HepG2 (cell line): ENCODE measurements around the gene AAMP. TPM values are rescaled to one million over a fixed set of nuclear protein-coding genes. Genes with fewer than 3 reads are reported as not detected.

Source experiments
- ADNP ChIP-seq: sonication (generic); formaldehyde crosslinking; IDR thresholded peaks from 2 replicates; pipeline ENCODE4 v1.4.0; 2020; ENCODE audit warnings: missing genetic modification reagents
- AGO1 ChIP-seq: fragments of 200-400 bp; formaldehyde crosslinking; IDR thresholded peaks from 2 replicates; pipeline ENCODE4 v1.6.1; 2017; ENCODE audit warnings: mild to moderate bottlenecking, low read depth, low read length, moderate library complexity; ENCODE audit not compliant: poor library complexity, severe bottlenecking
- AKAP8 ChIP-seq: sonication (generic); formaldehyde crosslinking; IDR thresholded peaks from 2 replicates; pipeline ENCODE4 v1.5.1; 2020; ENCODE audit warnings: mild to moderate bottlenecking, missing genetic modification reagents
- ARNT2 ChIP-seq: sonication (generic); formaldehyde crosslinking; IDR thresholded peaks from 2 replicates; pipeline ENCODE4 v1.8.0; 2022; ENCODE audit warnings: mild to moderate bottlenecking, low read depth, missing genetic modification reagents, moderate library complexity
- ATAD3A ChIP-seq: sonication (generic); formaldehyde crosslinking; IDR thresholded peaks from 2 replicates; pipeline ENCODE4 v1.4.0; 2020; ENCODE audit warnings: missing genetic modification reagents
- CREM ChIP-seq, 2 experiments: sonication (generic) in 1 of 2; formaldehyde crosslinking in 1 of 2; IDR thresholded peaks; 2 replicates each; pipeline versions ENCODE4 v1.4.0 to v1.6.1; 2016 to 2020; ENCODE audit warnings: antibody characterized with exemption in 1 of 2, mild to moderate bottlenecking in 1 of 2, missing genetic modification reagents in 1 of 2
- MATR3 ChIP-seq: sonication (generic); formaldehyde crosslinking; IDR thresholded peaks from 2 replicates; pipeline ENCODE4 v1.4.0; 2020; ENCODE audit warnings: missing genetic modification reagents
- REXO4 ChIP-seq: sonication (generic); formaldehyde crosslinking; IDR thresholded peaks from 2 replicates; pipeline ENCODE4 v1.8.0; 2022; ENCODE audit warnings: missing genetic modification reagents, mild to moderate bottlenecking, borderline replicate concordance
- SETDB1 ChIP-seq: sonication (generic); formaldehyde crosslinking; IDR thresholded peaks from 2 replicates; pipeline ENCODE4 v1.5.1; 2020; ENCODE audit warnings: missing genetic modification reagents, mild to moderate bottlenecking, borderline replicate concordance
- SMAD9 ChIP-seq: sonication (generic); formaldehyde crosslinking; IDR thresholded peaks from 2 replicates; pipeline ENCODE4 v1.5.1; 2020; ENCODE audit warnings: mild to moderate bottlenecking, missing genetic modification reagents
- ZBTB14 ChIP-seq: sonication (generic); formaldehyde crosslinking; IDR thresholded peaks from 2 replicates; pipeline ENCODE4 v1.4.0; 2020; ENCODE audit warnings: missing genetic modification reagents
- ZBTB7A ChIP-seq: sonication (generic); formaldehyde crosslinking; IDR thresholded peaks from 2 replicates; pipeline ENCODE4 v1.8.0; 2022; ENCODE audit warnings: mild to moderate bottlenecking, missing genetic modification reagents
- ZFP41 ChIP-seq: sonication (generic); formaldehyde crosslinking; IDR thresholded peaks from 2 replicates; pipeline ENCODE4 v1.4.0; 2020; ENCODE audit warnings: mild to moderate bottlenecking, missing genetic modification reagents, borderline replicate concordance
- ZNF136 ChIP-seq: sonication (generic); formaldehyde crosslinking; IDR thresholded peaks from 2 replicates; pipeline ENCODE4 v1.8.1; 2022; ENCODE audit warnings: low read depth, mild to moderate bottlenecking, moderate library complexity, missing genetic modification reagents
- ZNF431 ChIP-seq: sonication (generic); formaldehyde crosslinking; IDR thresholded peaks from 2 replicates; pipeline ENCODE4 v1.9.0; 2022; ENCODE audit warnings: missing genetic modification reagents, low read depth, mild to moderate bottlenecking, borderline replicate concordance
- ZNF598 ChIP-seq: sonication (generic); formaldehyde crosslinking; IDR thresholded peaks from 2 replicates; pipeline ENCODE4 v1.5.1; 2020; ENCODE audit warnings: mild to moderate bottlenecking, missing genetic modification reagents, borderline replicate concordance
- ZNF629 ChIP-seq: sonication (generic); formaldehyde crosslinking; conservative IDR thresholded peaks from 2 replicates; pipeline ENCODE4 v1.5.0; 2020; ENCODE audit warnings: missing genetic modification reagents
- ZNF644 ChIP-seq: IDR thresholded peaks from 2 replicates; pipeline ENCODE4 v1.6.1; 2016; ENCODE audit warnings: low read depth
- ZNF850 ChIP-seq: sonication (generic); formaldehyde crosslinking; conservative IDR thresholded peaks from 2 replicates; pipeline ENCODE4 v1.9.0; 2021; ENCODE audit warnings: mild to moderate bottlenecking, missing genetic modification reagents
- polyA plus RNA-seq, 8 experiments: library from polyadenylated mRNA; depleted of rRNA in 3 of 8; stranded (reverse) in 7 of 8; unstranded in 1 of 8; fragments of >200 nt; fragmentation: Illumina TruSeq in 4 of 8; extraction: Trizol in 4 of 8; gene quantifications; 2 replicates each; pipeline versions ENCODE4 v1.2.1 to v1.2.3, GENCODE V29; 2011 to 2016; ENCODE audit warnings: low read depth in 4 of 8, missing spikeins in 1 of 8, mixed read lengths in 1 of 8; ENCODE audit not compliant: insufficient read depth in 1 of 8
- total RNA-seq, 5 experiments: library from RNA; depleted of rRNA; stranded (reverse); fragments of >200 nt; fragmentation: Illumina TruSeq; extraction: Trizol; gene quantifications; 2 replicates each; pipeline ENCODE4 v1.2.3, GENCODE V29; 2016; ENCODE audit warnings: low read depth in 1 of 5
- TF ChIP-seq, protein P1 (sequence below): sonication (generic); formaldehyde crosslinking; IDR thresholded peaks from 2 replicates; pipeline ENCODE4 v1.9.0; 2021; ENCODE audit warnings: missing genetic modification reagents, mild to moderate bottlenecking, borderline replicate concordance
- TF ChIP-seq, protein P2 (sequence below): fragments of 450-650 bp; IDR thresholded peaks from 2 replicates; pipeline ENCODE4 v1.6.1; 2017; ENCODE audit warnings: mild to moderate bottlenecking
- TF ChIP-seq, protein P3 (sequence below): sonication (generic); formaldehyde crosslinking; IDR thresholded peaks from 2 replicates; pipeline ENCODE4 v1.4.0; 2020; ENCODE audit warnings: missing genetic modification reagents
- TF ChIP-seq, protein P4 (sequence below): sonication (generic); formaldehyde crosslinking; IDR thresholded peaks from 2 replicates; pipeline ENCODE4 v1.9.0; 2021; ENCODE audit warnings: missing genetic modification reagents, borderline replicate concordance

Gene AAMP
- total and polyA plus RNA-seq, 2 of the 13 experiments (the other 11 are each of a cell fraction or from before 2014, with no cell fraction given): 110 to 186 TPM

GRCh38 chr2:218301176-218301819 is 31.4 kb upstream of the AAMP start (continued):
- TF ChIP-seq REXO4 (CRISPR knock-in tag) (no peak), ZBTB14 (CRISPR knock-in tag) (no peak), ZFP41 (CRISPR knock-in tag) (no peak), AGO1 (no peak), ZNF644 (CRISPR knock-in tag) (no peak), ARNT2 (CRISPR knock-in tag) (no peak), ZBTB7A (CRISPR knock-in tag) (0 out of 2 replicates have a peak, but pooled peaks have one; percentile 43), ZNF629 (peak; percentile 58), ZNF598 (CRISPR knock-in tag) (peak; percentile 60; the same call in 1 of the 2 replicates), SMAD9 (CRISPR knock-in tag) (peak; percentile 30; the same call in 1 of the 2 replicates), ATAD3A (CRISPR knock-in tag) (no peak), ZNF850 (CRISPR knock-in tag) (no peak), ZNF136 (CRISPR knock-in tag) (peak; percentile 85; the same call in 1 of the 2 replicates), ADNP (CRISPR knock-in tag) (peak; percentile 95), SETDB1 (CRISPR knock-in tag) (no peak), MATR3 (CRISPR knock-in tag) (no peak), AKAP8 (CRISPR knock-in tag) (no peak), ZNF431 (CRISPR knock-in tag) (no peak), CREM (IDR thresholded peaks at IDR 0.05) (no peak), CREM (CRISPR knock-in tag; IDR thresholded peaks at IDR 0.05) (no peak)
- TF ChIP-seq, protein P1, sequence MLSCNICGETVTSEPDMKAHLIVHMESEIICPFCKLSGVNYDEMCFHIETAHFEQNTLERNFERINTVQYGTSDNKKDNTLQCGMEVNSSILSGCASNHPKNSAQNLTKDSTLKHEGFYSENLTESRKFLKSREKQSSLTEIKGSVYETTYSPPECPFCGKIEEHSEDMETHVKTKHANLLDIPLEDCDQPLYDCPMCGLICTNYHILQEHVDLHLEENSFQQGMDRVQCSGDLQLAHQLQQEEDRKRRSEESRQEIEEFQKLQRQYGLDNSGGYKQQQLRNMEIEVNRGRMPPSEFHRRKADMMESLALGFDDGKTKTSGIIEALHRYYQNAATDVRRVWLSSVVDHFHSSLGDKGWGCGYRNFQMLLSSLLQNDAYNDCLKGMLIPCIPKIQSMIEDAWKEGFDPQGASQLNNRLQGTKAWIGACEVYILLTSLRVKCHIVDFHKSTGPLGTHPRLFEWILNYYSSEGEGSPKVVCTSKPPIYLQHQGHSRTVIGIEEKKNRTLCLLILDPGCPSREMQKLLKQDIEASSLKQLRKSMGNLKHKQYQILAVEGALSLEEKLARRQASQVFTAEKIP: no peak
- TF ChIP-seq, protein P2, sequence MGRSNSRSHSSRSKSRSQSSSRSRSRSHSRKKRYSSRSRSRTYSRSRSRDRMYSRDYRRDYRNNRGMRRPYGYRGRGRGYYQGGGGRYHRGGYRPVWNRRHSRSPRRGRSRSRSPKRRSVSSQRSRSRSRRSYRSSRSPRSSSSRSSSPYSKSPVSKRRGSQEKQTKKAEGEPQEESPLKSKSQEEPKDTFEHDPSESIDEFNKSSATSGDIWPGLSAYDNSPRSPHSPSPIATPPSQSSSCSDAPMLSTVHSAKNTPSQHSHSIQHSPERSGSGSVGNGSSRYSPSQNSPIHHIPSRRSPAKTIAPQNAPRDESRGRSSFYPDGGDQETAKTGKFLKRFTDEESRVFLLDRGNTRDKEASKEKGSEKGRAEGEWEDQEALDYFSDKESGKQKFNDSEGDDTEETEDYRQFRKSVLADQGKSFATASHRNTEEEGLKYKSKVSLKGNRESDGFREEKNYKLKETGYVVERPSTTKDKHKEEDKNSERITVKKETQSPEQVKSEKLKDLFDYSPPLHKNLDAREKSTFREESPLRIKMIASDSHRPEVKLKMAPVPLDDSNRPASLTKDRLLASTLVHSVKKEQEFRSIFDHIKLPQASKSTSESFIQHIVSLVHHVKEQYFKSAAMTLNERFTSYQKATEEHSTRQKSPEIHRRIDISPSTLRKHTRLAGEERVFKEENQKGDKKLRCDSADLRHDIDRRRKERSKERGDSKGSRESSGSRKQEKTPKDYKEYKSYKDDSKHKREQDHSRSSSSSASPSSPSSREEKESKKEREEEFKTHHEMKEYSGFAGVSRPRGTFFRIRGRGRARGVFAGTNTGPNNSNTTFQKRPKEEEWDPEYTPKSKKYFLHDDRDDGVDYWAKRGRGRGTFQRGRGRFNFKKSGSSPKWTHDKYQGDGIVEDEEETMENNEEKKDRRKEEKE: no peak
- TF ChIP-seq, protein P3, sequence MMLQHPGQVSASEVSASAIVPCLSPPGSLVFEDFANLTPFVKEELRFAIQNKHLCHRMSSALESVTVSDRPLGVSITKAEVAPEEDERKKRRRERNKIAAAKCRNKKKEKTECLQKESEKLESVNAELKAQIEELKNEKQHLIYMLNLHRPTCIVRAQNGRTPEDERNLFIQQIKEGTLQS: no peak
- TF ChIP-seq, protein P4, sequence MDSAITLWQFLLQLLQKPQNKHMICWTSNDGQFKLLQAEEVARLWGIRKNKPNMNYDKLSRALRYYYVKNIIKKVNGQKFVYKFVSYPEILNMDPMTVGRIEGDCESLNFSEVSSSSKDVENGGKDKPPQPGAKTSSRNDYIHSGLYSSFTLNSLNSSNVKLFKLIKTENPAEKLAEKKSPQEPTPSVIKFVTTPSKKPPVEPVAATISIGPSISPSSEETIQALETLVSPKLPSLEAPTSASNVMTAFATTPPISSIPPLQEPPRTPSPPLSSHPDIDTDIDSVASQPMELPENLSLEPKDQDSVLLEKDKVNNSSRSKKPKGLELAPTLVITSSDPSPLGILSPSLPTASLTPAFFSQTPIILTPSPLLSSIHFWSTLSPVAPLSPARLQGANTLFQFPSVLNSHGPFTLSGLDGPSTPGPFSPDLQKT (CRISPR knock-in tag): no peak
